Pancreas (tissue), 10 donors: Measurements from ENCODE around the gene SLIT3. TPM values are rescaled to one million over a fixed set of nuclear protein-coding genes. Genes with fewer than 3 reads are reported as not detected.

Source experiments
- ATAC-seq, 4 donors: fragments of 200-7000 bp; cut with Tn5 transposase; one replicate each; pipeline versions ENCODE4 v1.8.0 to v1.9.1; 2020; ENCODE audit warnings: mild to moderate bottlenecking in 4 of 4, moderate library complexity in 4 of 4
- DNase-seq, 6 donors: peaks; one replicate each; pipeline ENCODE4 v3.0.0-alpha.2; 2020
- FAIRE-seq: peaks from 2 replicates; lab custom pipeline; 2012; peaks lifted over from hg19 to GRCh38; lab: Jason Lieb, UNC
- H3K27ac ChIP-seq, 4 donors: fragments of 200-600 bp; sonication (generic); 1 replicate in 3 of 4; 2 replicates in 1 of 4; pipeline versions ENCODE4 v1.5.0 to v1.8.0; 2020
- H3K27me3 ChIP-seq, 4 donors: fragments of 200-600 bp; one replicate each; pipeline ENCODE4 v1.8.0; 2021
- H3K36me3 ChIP-seq, 3 donors: fragments of 200-600 bp; sonication (generic) in 1 of 3; one replicate each; pipeline versions ENCODE4 v1.5.0 to v1.8.0; 2020 to 2021
- H3K4me1 ChIP-seq, 3 donors: fragments of 200-600 bp; one replicate each; pipeline ENCODE4 v1.8.0; 2021
- H3K4me3 ChIP-seq, 4 donors: fragments of 200-600 bp; sonication (generic) in 2 of 4; one replicate each; pipeline versions ENCODE4 v1.5.0 to v1.8.0; 2020 to 2021
- H3K9me3 ChIP-seq, 4 donors: fragments of 200-600 bp; one replicate each; pipeline ENCODE4 v1.8.0; 2021
- CTCF ChIP-seq, 4 donors: fragments of 200-600 bp; sonication (generic) in 3 of 4; IDR thresholded peaks; one replicate each; pipeline versions ENCODE4 v1.5.0 to v1.8.0; 2021; ENCODE audit warnings: antibody characterized with exemption in 4 of 4
- WGBS, 2 donors: extraction: QIAGEN DNeasy Blood & Tissue Kit; methylation state at CpG; one replicate each; pipeline ENCODE4 v1.1.7; 2013; 5-methylcytosine and 5-hydroxymethylcytosine counted together
- intact Hi-C, 3 donors: fragments of 100-400 bp; cut with DNase I; formaldehyde crosslinking; loops; one replicate each; pipeline versions ENCODE4 v1.11.1 to v1.14.2; 2022
- polyA plus RNA-seq, 2 donors: library from polyadenylated mRNA; stranded (reverse); fragments of 200-250 nt; gene quantifications; one replicate each; pipeline ENCODE4 v1.2.3, GENCODE V29; 2013
- total RNA-seq, 6 donors: library from RNA; stranded (reverse); fragmentation: NEBNext Ultra II Directional in 4 of 6; extraction: Animal tissue kit (Norgen Biotek cat#: 25700) in 4 of 6; gene quantifications; one replicate each; pipeline versions ENCODE4 v1.2.1 to v1.2.4, GENCODE V29; 2021 to 2023
- donor health status: healthy with polysubstance abuse.
- donor health status: DM: no; HTN: no; CAD: no; lungs with moderate emphysema.
- donor health status: DM: no; HTN: no; CAD: no.
- donor health status: control.
- donor health status: control.
- donor health status: Bipolar disorder and iron deficiency.
- donor health status: DM: yes; HTN: yes; CAD: no.
- donor health status: DM: no; HTN: no; CAD: no.
- donor health status: DM: no; HTN: no; CAD: no.
- donor health status: DM: yes; HTN: yes; CAD: no.

The SLIT3 gene
- 10 to 100 TPM in 1 of 6 donors, 1 to 10 TPM in 5; 1.5 to 11.4 (median 4.9) TPM for total RNA-seq
- 1 to 10 TPM; 1.1 to 1.4 TPM for polyA plus RNA-seq

GRCh38 chr5:169300468-169301385 is at the start of gene SLIT3:
TSS of gene SLIT3 (minus strand) at chr5:169301139. CDS start at chr5:169300709, 430 bp downstream.
- Histone ChIP-seq H3K36me3 (no peaks in the 10 kb centered on the region), H3K27ac (no peak within 1 kb of the TSS), H3K4me3 (peak within 1 kb of the TSS in 3 of 4 donors; percentile 12 to 43 (median 23)), H3K9me3 (no peaks in the 10 kb centered on the region), H3K4me1 (no peaks in the 10 kb centered on the region), H3K27me3 (peaks cover 0 to 20% (median 1%) of the 10 kb centered on the region in 4 donors)
- TF ChIP-seq CTCF (IDR thresholded peaks at IDR 0.05) = no peak
- FAIRE-seq (no peak), DNase-seq (peak; percentile 19 to 72 (median 43)), ATAC-seq (peak in 3 of 4 donors; percentile 70 to 73 (median 71))
- intact Hi-C loops = loop anchor here in 2 of 3 donors (10.0 kb wide), 3 partner anchors 306 to 626 kb away; no protein-coding TSS in a partner anchor
- 0 to 2% methylated on average over 45 to 101 of the region's 101 CpGs for WGBS, 2 donors

GRCh38 chr5:169350016-169350415 is 49.1 kb upstream of the SLIT3 start:
- no peak overlapping the region for H3K27ac ChIP-seq
- no peak overlapping the region for H3K4me3 ChIP-seq
- intact Hi-C loops = no loop called here
- no peaks in the 10 kb centered on the region for H3K27me3 ChIP-seq
- no peaks in the 10 kb centered on the region for H3K4me1 ChIP-seq
- DNase-seq (no peak), FAIRE-seq (no peak), ATAC-seq (no peak)
- WGBS, 2 donors = 54 to 73% methylated on average over 1 of the region's 1 CpG
- TF ChIP-seq CTCF (IDR thresholded peaks at IDR 0.05) = no peak
- H3K9me3 ChIP-seq = no peaks in the 10 kb centered on the region
- H3K36me3 ChIP-seq = no peaks in the 10 kb centered on the region

- intact Hi-C loops = no loop called here
- H3K4me3 ChIP-seq = no peak overlapping the region
- TF ChIP-seq CTCF (IDR thresholded peaks at IDR 0.05) = no peak
- no peaks in the 10 kb centered on the region for H3K9me3 ChIP-seq
- ATAC-seq (no peak), FAIRE-seq (no peak), DNase-seq (no peak)
- no peaks in the 10 kb centered on the region for H3K36me3 ChIP-seq
- WGBS, 2 donors = 57 to 79% methylated on average over 2 of the region's 2 CpGs
- H3K27me3 ChIP-seq = no peaks in the 10 kb centered on the region
- no peaks in the 10 kb centered on the region for H3K4me1 ChIP-seq
- no peak overlapping the region for H3K27ac ChIP-seq
Measured at GRCh38 chr5:169347786-169348185, 46.8 kb upstream of the SLIT3 start.

- no peak for TF ChIP-seq CTCF (IDR thresholded peaks at IDR 0.05)
- 63 to 77% methylated on average over 3 of the region's 3 CpGs for WGBS, 2 donors
- H3K36me3 ChIP-seq = no peaks in the 10 kb centered on the region
- H3K9me3 ChIP-seq = no peaks in the 10 kb centered on the region
- no peak for ATAC-seq
- FAIRE-seq = no peak
- H3K4me1 ChIP-seq = no peaks in the 10 kb centered on the region
- no peak overlapping the region for H3K4me3 ChIP-seq
- no peak overlapping the region for H3K27ac ChIP-seq
- no peaks in the 10 kb centered on the region for H3K27me3 ChIP-seq
- intact Hi-C loops = no loop called here
- DNase-seq = peak in 1 of 6 donors; percentile 10
Measured at GRCh38 chr5:169344629-169345028, 43.7 kb upstream of the SLIT3 start.

- H3K4me3 ChIP-seq = no peak overlapping the region
- H3K27me3 ChIP-seq = no peaks in the 10 kb centered on the region
- no peaks in the 10 kb centered on the region for H3K36me3 ChIP-seq
- no peak for FAIRE-seq
- H3K4me1 ChIP-seq = no peaks in the 10 kb centered on the region
- TF ChIP-seq CTCF (IDR thresholded peaks at IDR 0.05) = no peak
- H3K27ac ChIP-seq = no peak overlapping the region
- no peaks in the 10 kb centered on the region for H3K9me3 ChIP-seq
- intact Hi-C loops = no loop called here
- DNase-seq = no peak
- ATAC-seq = no peak
Measured at GRCh38 chr5:169343766-169344165, 42.8 kb upstream of the SLIT3 start.
